GM19099 (cell line): ENCODE data around the gene FOXF1.

Source experiments
- POLR2A ChIP-seq: IDR thresholded peaks from 3 replicates; pipeline ENCODE4 v1.6.1; 2011; ENCODE audit warnings: low read depth; ENCODE audit not compliant: insufficient read length; ENCODE audit errors: extremely low read depth

Gene FOXF1

DNA sequence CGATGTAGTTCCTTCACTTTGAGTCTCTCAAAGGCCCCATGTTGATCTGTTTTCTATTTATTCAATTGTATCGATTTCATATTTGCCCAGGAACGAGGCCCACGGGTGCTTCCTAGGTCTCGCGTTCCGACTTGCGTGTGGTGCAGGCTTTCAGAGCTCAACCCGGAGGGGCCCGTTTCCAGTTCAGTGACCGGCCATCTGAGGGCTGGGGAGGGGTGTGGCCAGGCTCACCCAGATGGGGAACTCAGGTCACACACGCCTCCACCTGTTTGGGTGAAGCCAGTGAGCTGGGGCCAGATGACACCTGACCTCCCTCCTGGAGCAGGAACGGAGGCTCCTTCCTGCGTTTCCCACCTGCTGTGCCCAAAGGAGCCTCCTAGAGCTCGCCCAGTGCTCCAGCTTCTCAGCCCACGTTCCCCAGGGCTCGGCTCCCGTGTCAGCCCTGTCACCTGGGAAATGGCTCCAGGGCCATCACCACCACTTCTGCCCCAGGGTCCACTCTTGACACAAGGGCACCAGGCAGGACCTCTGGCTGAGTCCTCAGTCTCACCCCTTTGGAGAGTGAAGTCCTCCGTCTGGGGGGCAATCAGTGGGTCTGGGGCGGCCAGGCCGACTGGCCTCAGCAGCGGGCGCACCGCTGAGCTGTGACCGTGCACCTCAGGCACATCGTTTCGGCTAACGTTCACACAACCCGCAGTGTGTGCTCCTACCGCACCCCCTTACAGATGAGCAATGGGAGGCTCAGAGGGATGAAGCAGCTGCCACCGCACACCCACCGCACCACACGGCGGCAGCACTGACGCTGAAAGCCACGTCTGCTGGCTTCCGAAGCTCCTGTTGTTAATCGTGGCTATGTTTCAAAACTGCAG lies 18.0 kb downstream of the FOXF1 start:
- no peak for TF ChIP-seq POLR2A

DNA sequence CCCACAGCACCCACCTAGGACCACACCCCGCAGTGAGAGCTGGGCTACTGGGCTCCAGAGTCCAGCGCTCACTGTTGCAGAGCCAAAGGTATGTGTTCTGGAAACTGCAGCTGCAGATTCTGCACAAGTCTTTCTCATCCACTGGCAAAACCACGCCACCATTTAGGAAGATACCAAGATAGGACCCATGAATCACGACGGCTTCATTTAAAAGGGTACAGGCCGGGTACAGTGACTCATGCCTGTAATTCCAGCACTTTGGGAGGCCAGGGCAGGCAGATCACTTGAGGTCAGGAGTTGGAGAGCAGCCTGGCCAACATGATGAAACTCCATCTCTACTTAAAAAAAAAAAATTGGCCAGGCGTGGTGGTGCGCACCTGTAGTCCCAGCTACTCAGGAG lies 18.8 kb downstream of the FOXF1 start:
- TF ChIP-seq POLR2A = no peak

- no peak for TF ChIP-seq POLR2A
These were observed 20.2 kb downstream of the FOXF1 start for GRCh38 chr16:86530251-86531190.

- TF ChIP-seq POLR2A = no peak
These were observed 20.8 kb downstream of the FOXF1 start for GRCh38 chr16:86531191-86531545.

GRCh38 chr16:86531641-86532525 lies 21.6 kb downstream of the FOXF1 start:
- no peak for TF ChIP-seq POLR2A

DNA sequence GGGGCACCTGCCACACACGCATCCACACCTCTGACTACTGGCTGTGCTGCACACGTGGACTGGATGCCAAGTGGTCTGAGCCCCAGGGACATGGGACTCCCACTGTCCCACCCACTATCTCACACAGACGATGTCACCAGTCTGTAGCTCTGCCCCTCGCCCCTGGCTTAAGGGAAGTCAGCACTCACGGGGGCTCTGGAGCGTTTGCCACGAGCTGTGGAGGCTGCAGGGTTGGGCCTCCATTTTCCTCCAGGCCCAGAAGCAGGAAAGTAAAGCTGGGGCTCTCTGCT lies 22.1 kb downstream of the FOXF1 start:
- no peak for TF ChIP-seq POLR2A

DNA sequence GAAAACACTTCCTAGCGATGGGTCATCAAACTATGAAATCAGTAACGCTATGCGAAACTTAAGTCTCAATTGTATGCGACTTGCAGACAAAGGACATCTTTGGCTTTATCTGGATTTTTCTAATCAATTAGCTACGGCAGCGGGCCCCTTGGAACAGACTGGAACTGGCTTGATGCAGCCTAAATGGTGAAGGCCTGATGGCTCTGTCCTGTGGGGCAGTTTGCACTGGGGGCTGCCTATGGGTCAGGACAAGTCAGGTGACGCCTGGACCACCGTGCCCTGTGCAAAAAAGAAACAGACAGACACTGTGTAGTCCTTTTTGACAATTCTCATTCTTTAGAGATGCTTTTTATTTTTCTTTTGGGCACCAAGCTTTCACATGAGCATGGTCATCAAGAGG lies 22.7 kb downstream of the FOXF1 start:
- TF ChIP-seq POLR2A = no peak

DNA sequence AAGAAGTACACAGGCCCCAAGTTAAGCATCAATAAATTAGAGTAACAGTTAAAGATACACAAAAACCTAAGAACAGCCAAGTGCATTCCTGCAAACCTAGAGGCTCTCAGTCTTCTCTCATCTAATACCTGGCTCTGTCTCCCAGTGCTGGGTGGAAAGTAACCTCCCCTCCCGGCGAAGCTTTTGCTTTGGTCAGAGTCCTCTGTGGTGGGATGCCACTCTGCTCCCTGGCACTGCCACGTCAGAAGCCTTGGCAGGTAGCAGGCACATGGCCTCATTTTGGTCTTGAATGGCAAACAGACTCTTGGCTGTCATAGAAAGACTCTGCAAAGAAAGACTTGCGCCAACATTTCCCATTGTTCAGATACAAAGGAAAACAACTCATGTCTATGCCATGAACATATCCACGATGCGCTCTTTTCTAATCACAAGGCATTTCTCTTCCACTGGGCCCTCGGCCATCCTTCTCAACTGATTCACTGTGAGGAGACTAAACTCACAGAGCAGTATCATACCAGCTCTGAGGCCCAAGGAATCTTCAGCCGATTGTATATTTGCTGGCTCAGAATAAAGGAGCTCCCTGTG lies 23.5 kb downstream of the FOXF1 start:
- TF ChIP-seq POLR2A = no peak

DNA sequence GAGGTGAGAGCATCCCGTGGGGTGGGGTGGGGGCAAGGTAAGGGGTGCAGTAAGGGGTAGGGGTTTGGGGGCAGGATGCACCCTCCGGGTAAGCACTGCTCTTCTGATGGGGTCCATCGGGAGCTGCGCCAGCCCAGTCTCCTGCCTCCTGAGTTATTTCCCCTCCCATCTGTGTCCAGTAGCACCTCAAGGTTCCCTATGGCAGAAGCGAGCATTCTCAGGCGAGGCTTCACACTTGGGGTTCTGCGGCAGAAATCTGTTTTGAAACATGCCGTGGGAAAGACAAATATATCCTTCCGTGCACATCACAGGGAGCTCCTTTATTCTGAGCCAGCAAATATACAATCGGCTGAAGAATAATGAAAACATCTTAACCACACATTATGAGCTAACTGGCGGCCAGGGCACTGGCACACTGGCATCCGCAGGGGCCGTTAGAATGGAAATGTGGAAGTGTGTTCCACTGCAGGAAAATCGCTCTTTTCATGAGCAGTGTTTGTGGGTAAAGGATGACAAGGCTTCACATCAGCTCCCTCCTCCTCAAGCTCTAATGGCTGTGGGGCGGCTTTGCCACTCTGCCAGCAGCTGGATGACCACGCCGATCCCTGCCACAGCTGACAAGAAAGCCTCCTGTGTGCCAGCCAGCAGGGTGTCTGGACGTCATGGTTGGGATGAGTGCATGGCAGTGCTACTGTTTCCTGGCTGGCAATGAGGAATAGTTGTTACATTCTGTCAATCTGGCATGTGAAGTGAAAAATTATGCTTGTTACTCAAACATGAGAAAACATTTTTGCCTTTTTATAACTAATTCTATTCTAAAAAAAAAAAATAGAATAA lies 24.7 kb downstream of the FOXF1 start:
- no peak for TF ChIP-seq POLR2A

DNA sequence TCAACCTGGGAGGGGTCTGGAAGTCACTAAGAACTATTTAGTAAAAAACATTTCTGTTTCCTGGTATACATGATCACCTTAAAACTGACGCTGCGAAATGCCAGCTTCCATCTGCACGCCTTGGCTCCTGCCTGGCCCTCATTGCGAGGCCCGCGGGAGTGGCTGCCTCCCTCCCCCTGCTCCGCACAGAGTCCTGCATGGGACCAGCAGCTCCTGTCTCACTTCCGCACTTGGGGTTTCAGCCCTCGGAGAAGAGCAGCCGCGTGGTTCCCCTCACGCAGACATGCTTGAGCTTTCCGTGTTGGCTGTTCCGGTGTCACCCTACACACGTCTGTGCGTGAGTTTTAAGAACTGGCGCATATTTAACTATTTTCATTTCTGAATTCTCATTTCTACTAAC lies 26.3 kb downstream of the FOXF1 start:
- TF ChIP-seq POLR2A = no peak

DNA sequence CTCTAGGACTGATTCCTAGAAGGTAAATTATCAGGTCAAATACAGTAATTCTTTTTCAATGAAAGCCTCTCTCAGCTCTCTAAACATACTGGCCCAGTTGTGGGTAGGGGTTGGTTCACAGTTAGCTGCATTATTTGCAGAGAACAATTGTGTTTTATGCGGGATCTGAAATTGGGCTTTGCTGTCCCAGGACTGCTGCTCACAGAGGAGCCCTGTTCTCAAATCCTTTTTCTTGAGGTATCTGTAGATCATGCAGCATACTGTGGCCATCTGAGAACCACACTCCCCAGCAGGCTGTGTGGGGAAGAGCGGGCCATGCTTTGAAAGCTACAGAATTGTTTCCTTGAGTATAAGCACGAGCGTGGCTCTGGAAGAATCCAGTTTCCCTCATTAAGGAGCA lies 27.2 kb downstream of the FOXF1 start:
- no peak for TF ChIP-seq POLR2A

DNA sequence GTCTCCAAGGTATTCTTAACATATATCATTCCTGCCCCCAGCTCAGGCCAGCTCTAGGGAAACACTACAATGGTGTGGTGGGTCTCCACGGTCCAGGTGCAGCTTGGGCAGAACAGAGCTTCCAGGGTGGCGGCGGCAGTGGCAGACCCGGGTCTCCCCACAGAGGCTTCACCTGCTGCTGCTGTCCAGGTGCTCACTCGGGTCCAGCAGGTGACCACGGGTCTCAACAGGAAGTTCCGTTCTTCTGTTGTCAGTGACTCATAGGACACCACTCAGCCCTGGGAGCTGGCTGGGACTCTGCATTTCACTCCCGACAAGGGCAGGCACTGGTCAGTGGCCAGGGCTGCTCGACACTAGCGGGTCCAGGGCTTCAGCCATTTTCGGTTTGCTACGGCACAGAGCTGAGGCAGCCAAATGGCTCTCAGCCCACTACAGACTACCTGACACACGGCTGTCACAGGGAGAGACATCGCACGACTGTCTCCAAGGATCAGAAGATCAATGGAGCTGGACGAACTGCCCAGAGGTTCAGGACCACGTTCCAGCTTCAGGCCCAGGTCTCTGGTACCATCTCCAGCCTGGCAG lies 28.0 kb downstream of the FOXF1 start:
- TF ChIP-seq POLR2A = no peak

- no peak for TF ChIP-seq POLR2A
These were observed 30.6 kb downstream of the FOXF1 start for GRCh38 chr16:86540894-86541293.

GRCh38 chr16:86541560-86541959 lies 31.2 kb downstream of the FOXF1 start:
- TF ChIP-seq POLR2A = no peak
